GM21526 (cell line): Measurements from ENCODE around the gene CTNNA2.
A peak's percentile ranks its signal among the peaks of the same experiment; 100 is the strongest.

Source experiments
- ATAC-seq: cut with Tn5 transposase; IDR thresholded peaks from one replicate; pipeline ENCODE4 v1.9.1; 2021; ENCODE audit warnings: moderate library complexity; ENCODE audit not compliant: unreplicated experiment, low FRiP score

CTNNA2 gene

GRCh38 chr2:79909521-79909920, 396.7 kb downstream of the CTNNA2 start:
- ATAC-seq: no peak

- ATAC-seq: no peak
Measured at GRCh38 chr2:79910643-79911042, 397.8 kb downstream of the CTNNA2 start.

GRCh38 chr2:79915455-79915854, 402.6 kb downstream of the CTNNA2 start:
- no peak for ATAC-seq

GRCh38 chr2:79916285-79916684, 403.4 kb downstream of the CTNNA2 start:
- no peak for ATAC-seq

- no peak for ATAC-seq
Measured at GRCh38 chr2:79920512-79921076, 407.7 kb downstream of the CTNNA2 start.

- no peak for ATAC-seq
Measured at GRCh38 chr2:79929624-79930023, 416.8 kb downstream of the CTNNA2 start.

- ATAC-seq: no peak
Measured at GRCh38 chr2:79935046-79935732, 422.3 kb downstream of the CTNNA2 start.

- ATAC-seq: peak; percentile 62
Measured at GRCh38 chr2:79935771-79936657, 423.2 kb downstream of the CTNNA2 start.

- no peak for ATAC-seq
Measured at GRCh38 chr2:79936715-79937114, 423.9 kb downstream of the CTNNA2 start.

GRCh38 chr2:79938648-79939047, 425.8 kb downstream of the CTNNA2 start:
- no peak for ATAC-seq

GRCh38 chr2:79940364-79940763, 427.5 kb downstream of the CTNNA2 start:
- ATAC-seq: no peak

GRCh38 chr2:79941179-79941578, 428.3 kb downstream of the CTNNA2 start:
- ATAC-seq: no peak

- no peak for ATAC-seq
Measured at GRCh38 chr2:79944205-79944604, 431.4 kb downstream of the CTNNA2 start.

GRCh38 chr2:79945653-79946445, 433.0 kb downstream of the CTNNA2 start:
- no peak for ATAC-seq

- no peak for ATAC-seq
Measured at GRCh38 chr2:79947751-79948150, 434.9 kb downstream of the CTNNA2 start.

- no peak for ATAC-seq
Measured at GRCh38 chr2:79950526-79950925, 437.7 kb downstream of the CTNNA2 start.

GRCh38 chr2:79952616-79953015, 439.8 kb downstream of the CTNNA2 start:
- ATAC-seq: no peak

GRCh38 chr2:79960035-79960434, 447.2 kb downstream of the CTNNA2 start:
- ATAC-seq: no peak

GRCh38 chr2:79960519-79960918, 447.7 kb downstream of the CTNNA2 start:
- no peak for ATAC-seq

- no peak for ATAC-seq
Measured at GRCh38 chr2:79964966-79965365, 452.1 kb downstream of the CTNNA2 start.

- no peak for ATAC-seq
Measured at GRCh38 chr2:79966369-79966768, 453.5 kb downstream of the CTNNA2 start.
